ENCODE measurements around the gene HSPA9.

HSPA9 gene

DNA sequence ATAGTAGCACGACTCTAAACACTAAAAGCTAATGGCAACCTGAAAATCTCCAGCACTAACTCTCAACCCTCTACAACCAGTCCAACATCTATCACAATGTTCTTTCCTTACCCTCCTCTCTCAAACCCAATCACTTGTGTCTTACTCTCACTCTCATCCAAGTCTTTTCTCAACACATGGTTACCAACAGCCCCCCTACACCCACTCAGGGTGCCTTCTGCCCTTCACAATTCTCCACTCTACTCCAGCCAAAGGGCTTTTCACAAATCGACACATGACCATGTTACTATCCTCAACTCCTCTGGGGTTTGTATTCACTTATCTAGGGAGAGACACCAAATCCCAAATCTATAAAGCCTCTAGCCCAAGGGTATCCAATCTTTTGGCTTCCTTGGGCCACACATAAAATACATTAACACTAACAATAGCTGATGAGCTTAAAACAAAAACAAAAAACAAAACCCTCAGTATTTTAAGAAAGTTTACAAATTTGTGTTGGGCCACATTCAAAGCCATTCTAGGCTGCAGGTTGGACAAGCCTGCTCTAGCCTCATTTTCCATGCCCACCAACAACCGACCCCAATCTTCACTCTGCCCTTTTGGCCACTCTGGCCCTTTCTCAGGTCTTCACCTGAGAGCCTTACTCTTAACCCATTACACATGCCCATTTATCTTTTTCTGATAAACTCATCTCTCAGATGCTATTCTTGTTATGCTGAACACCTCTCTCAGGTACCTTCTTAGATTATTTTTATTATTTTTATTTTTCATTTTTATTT, 11.7 kb downstream of the HSPA9 start:
- H3K4me3 ChIP-seq (ENCODE audit: low read length): no peak overlapping the region
- TF ChIP-seq, protein P1, sequence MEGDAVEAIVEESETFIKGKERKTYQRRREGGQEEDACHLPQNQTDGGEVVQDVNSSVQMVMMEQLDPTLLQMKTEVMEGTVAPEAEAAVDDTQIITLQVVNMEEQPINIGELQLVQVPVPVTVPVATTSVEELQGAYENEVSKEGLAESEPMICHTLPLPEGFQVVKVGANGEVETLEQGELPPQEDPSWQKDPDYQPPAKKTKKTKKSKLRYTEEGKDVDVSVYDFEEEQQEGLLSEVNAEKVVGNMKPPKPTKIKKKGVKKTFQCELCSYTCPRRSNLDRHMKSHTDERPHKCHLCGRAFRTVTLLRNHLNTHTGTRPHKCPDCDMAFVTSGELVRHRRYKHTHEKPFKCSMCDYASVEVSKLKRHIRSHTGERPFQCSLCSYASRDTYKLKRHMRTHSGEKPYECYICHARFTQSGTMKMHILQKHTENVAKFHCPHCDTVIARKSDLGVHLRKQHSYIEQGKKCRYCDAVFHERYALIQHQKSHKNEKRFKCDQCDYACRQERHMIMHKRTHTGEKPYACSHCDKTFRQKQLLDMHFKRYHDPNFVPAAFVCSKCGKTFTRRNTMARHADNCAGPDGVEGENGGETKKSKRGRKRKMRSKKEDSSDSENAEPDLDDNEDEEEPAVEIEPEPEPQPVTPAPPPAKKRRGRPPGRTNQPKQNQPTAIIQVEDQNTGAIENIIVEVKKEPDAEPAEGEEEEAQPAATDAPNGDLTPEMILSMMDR (conservative IDR thresholded peaks at IDR 0.05; ENCODE audit: low read depth, low read length): no peak
- no peak for DNase-seq (ENCODE audit: low read depth)

DNA sequence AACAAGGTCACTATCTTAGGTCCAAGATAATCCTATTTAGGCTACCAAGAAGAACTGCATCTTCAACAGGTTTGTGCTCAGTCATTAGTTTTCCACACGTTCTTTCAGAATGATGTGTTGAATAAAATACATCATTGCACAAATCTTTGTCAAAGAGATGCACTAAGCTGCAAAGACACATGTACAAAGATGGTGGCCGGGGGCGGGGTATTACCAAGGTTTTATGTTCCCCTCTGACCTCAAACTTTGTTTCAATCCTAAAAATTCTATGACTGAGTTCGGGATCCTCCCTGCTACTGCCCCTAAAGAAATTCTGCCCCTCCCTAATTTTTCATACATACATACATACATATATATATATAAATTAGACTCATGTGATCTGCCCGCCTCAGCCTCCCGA, 14.2 kb downstream of the HSPA9 start:
- H3K4me3 ChIP-seq (ENCODE audit: low read length): no peak overlapping the region
- DNase-seq (ENCODE audit: low read depth): no peak
- TF ChIP-seq, protein P1 (conservative IDR thresholded peaks at IDR 0.05; ENCODE audit: low read depth, low read length): no peak

DNA sequence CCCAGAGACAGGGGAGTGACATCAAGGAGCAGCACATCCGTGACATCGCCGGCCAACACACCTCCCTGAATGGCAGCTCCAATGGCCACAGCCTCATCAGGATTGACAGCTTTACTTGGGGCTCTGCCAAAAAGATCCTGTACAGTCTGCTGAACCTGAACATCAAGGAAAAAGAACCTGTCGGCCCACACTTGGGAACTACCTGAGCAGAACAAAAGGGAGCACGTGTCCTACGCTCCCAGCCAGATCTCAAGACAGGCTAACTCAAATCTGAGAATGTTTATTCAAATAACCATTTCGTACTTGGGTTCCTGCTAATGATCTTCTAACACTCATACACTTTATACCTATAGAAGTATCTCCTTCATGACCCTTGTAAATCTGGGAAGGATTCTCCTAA, 15.3 kb downstream of the HSPA9 start:
- H3K4me3 ChIP-seq (ENCODE audit: low read length): no peak overlapping the region
- TF ChIP-seq, protein P1 (conservative IDR thresholded peaks at IDR 0.05; ENCODE audit: low read depth, low read length): no peak

DNA sequence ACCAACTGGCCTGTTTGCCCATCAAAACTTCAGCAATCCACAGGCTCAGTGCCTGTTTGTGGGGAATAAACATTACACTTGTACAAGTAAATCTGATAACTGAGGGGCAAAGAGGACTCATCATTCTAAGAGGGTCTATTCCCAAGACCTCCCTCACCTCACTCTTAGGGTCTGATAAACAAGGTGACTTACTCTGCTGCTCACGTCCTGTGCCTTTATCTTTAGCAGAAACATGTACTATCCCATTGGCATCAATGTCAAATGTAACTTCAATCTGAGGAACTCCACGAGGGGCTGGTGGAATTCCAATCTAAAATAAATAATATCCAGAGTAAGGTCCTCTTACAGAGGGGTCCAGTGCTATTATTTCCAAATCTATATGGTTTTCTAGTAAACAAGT, 17.5 kb downstream of the HSPA9 start:
- no peak for DNase-seq (ENCODE audit: low read depth)
- TF ChIP-seq, protein P1 (conservative IDR thresholded peaks at IDR 0.05; ENCODE audit: low read depth, low read length): no peak

More for the DNA sequence above, 15.3 kb downstream of the HSPA9 start:
- no peak for DNase-seq (ENCODE audit: low read depth)

DNA sequence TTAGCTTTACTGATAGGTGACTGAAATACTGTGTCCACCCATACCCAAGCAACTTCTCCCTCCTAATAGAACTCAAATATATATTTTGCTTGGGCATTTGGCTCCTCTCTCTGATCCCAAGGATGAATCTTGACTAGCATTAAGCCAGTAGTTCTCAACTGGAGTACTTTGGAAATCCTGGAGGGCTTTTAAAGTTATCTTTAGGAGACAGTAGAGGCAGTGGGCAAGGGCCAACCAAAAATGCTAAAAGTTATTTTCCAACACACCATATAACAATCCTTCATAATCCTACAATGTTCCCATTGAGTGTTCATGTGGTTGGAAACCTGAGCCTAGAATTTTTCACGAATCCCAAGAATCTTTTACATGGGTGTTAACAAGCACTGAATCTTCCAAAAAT, 21.1 kb downstream of the HSPA9 start:
- TF ChIP-seq, protein P1 (conservative IDR thresholded peaks at IDR 0.05; ENCODE audit: low read depth, low read length): no peak
- H3K4me3 ChIP-seq (ENCODE audit: low read length): no peak overlapping the region

More for the DNA sequence above, 17.5 kb downstream of the HSPA9 start:
- H3K4me3 ChIP-seq (ENCODE audit: low read length): no peak overlapping the region

DNA sequence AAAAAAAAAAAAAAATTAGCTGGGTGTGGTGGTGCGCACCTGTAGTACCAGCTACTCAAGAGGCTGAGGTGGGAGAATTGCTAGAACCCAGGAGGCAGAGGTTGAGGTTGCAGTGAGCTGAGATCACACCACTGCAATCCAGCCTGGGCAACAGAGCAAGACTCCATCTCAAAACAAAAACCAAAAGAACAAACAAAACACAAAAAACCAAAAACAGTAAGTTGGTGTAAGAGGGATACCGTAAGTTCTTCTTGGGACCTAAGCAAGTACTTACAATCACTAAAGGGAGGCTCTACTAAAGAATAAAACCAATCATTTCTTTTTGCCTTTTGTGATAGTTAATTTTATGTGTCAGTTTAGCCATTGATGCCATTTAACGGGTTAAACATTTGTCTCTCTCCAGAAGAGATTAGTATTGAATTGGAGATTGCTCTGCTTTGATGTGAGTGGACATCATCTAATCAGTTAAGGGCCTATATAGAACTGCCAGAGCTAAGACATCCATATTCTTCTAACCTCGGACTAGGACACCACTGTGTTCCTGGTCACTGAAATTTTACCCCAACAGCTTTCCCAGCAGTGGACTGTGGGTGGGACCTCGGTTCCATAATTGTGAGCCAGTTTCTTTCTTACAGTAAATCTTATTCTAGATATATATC, 21.6 kb downstream of the HSPA9 start:
- no peak overlapping the region for H3K4me3 ChIP-seq (ENCODE audit: low read length)
- TF ChIP-seq, protein P1 (conservative IDR thresholded peaks at IDR 0.05; ENCODE audit: low read depth, low read length): no peak
- no peak for DNase-seq (ENCODE audit: low read depth)

More for the DNA sequence above, 21.1 kb downstream of the HSPA9 start:
- DNase-seq (ENCODE audit: low read depth): no peak

DNA sequence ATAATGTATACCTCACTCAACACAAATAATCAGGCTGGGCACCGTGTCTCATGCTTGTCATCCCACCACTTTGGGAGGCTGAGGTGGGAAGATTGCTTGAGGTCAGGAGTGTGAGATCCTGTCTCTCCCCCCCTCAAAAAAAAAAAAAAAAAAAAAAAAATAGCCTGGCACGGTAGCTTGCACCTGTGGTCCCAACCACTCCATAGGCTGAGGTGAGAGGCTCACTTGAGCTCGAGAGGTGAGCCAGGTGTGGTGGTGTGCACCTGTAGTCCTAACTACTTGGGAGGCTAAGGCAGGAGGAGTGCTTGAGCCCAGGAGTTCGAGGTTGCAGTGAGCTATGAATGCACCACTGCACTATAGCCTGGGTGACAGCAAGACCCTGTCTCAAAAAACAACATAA, 22.5 kb downstream of the HSPA9 start:
- H3K4me3 ChIP-seq (ENCODE audit: low read length): no peak overlapping the region
- no peak for DNase-seq (ENCODE audit: low read depth)
- TF ChIP-seq, protein P1 (conservative IDR thresholded peaks at IDR 0.05; ENCODE audit: low read depth, low read length): no peak

Data from retinal pigment epithelial cell (primary cell).